ENCODE results near the gene ROCK2. TPM values are rescaled to one million over a fixed set of nuclear protein-coding genes. Genes with fewer than 3 reads are reported as not detected.

Gene ROCK2
- total and polyA plus RNA-seq, 2 of the 13 experiments (the other 11 are each of a cell fraction or from before 2014, with no cell fraction given) = 38.1 to 119 TPM

- peak; percentile 35; the same call in 1 of the 2 replicates for TF ChIP-seq ZBTB33 (CRISPR knock-in tag; IDR thresholded peaks at IDR 0.05)
- no peak for TF ChIP-seq ZUFSP (CRISPR knock-in tag; IDR thresholded peaks at IDR 0.05; ENCODE audit: borderline replicate concordance)
- no peak for TF ChIP-seq ZNF775 (CRISPR knock-in tag; IDR thresholded peaks at IDR 0.05; ENCODE audit: borderline replicate concordance)
- peak; percentile 91 for TF ChIP-seq ZNF446 (CRISPR knock-in tag; IDR thresholded peaks at IDR 0.05)
- TF ChIP-seq POGK (CRISPR knock-in tag; conservative IDR thresholded peaks at IDR 0.05) = peak; percentile 69; the same call in 1 of the 2 replicates
- TF ChIP-seq LRRFIP1 (CRISPR knock-in tag; conservative IDR thresholded peaks at IDR 0.05) = no peak
- no peak for TF ChIP-seq HNRNPLL (IDR thresholded peaks at IDR 0.05; ENCODE audit: low read depth, low read length, poor library complexity, severe bottlenecking)
- no peak for TF ChIP-seq ZNF704 (CRISPR knock-in tag; IDR thresholded peaks at IDR 0.05; ENCODE audit: borderline replicate concordance)
- no peak for TF ChIP-seq NFE2 (CRISPR knock-in tag; IDR thresholded peaks at IDR 0.05)
- no peak for TF ChIP-seq ZEB1 (IDR thresholded peaks at IDR 0.05; ENCODE audit: insufficient replicate concordance, low read depth)
- TF ChIP-seq FOXO1 (CRISPR knock-in tag; IDR thresholded peaks at IDR 0.05) = peak; percentile 87
- peak; percentile 41; the same call in 1 of the 2 replicates for TF ChIP-seq ZNF609 (CRISPR knock-in tag; IDR thresholded peaks at IDR 0.05; ENCODE audit: borderline replicate concordance)
Observed at GRCh38 chr2:11365096-11365879, 20.9 kb upstream of the ROCK2 start (continued).

All from HepG2 (cell line).